Activated T-cell treated with anti-CD3 and anti-CD28 coated beads, Interleukin-2, amount 50 U/mL, for 48 hours (primary cell): ENCODE results near the gene SLC26A3.
"Not testable (repeated sequence)": the region's sequence is repeated elsewhere in the genome, so short reads cannot be mapped to it uniquely, and the experiment has no call there.

Source experiments
- DNase-seq, 2 experiments: peaks; one replicate each; pipeline ENCODE4 v3.0.0-alpha.2; 2020

SLC26A3 gene

GRCh38 chr7:107803009-107803610 is at the start of gene SLC26A3:
TSS of gene SLC26A3 (minus strand) at chr7:107803223. CDS start at chr7:107794509, 8,714 bp downstream.
- DNase-seq = no peak

GRCh38 chr7:107850643-107851042 is 47.6 kb upstream of the SLC26A3 start:
- DNase-seq = no peak

- DNase-seq = no peak
Measured at GRCh38 chr7:107850216-107850615, 47.2 kb upstream of the SLC26A3 start.

GRCh38 chr7:107848211-107848610 is 45.2 kb upstream of the SLC26A3 start:
- DNase-seq = not testable (repeated sequence)

GRCh38 chr7:107847836-107848175 is 44.8 kb upstream of the SLC26A3 start:
- DNase-seq = not testable (repeated sequence)

- no peak for DNase-seq
Measured at GRCh38 chr7:107847168-107847835, 44.3 kb upstream of the SLC26A3 start.

- DNase-seq = no peak
Measured at GRCh38 chr7:107846324-107846723, 43.3 kb upstream of the SLC26A3 start.

- no peak for DNase-seq
Measured at GRCh38 chr7:107843184-107843583, 40.2 kb upstream of the SLC26A3 start.

GRCh38 chr7:107842213-107842612 is 39.2 kb upstream of the SLC26A3 start:
- no peak for DNase-seq

- no peak for DNase-seq
Measured at GRCh38 chr7:107838816-107839565, 36.0 kb upstream of the SLC26A3 start.

GRCh38 chr7:107838024-107838601 is 35.1 kb upstream of the SLC26A3 start:
- DNase-seq = no peak

- no peak for DNase-seq
Measured at GRCh38 chr7:107837145-107837512, 34.1 kb upstream of the SLC26A3 start.

- no peak for DNase-seq
Measured at GRCh38 chr7:107836237-107837144, 33.5 kb upstream of the SLC26A3 start.

- no peak for DNase-seq
Measured at GRCh38 chr7:107834401-107834800, 31.4 kb upstream of the SLC26A3 start.

- no peak for DNase-seq
Measured at GRCh38 chr7:107833684-107834106, 30.7 kb upstream of the SLC26A3 start.

- no peak for DNase-seq
Measured at GRCh38 chr7:107830420-107830819, 27.4 kb upstream of the SLC26A3 start.

GRCh38 chr7:107828540-107828939 is 25.5 kb upstream of the SLC26A3 start:
- no peak for DNase-seq

- no peak for DNase-seq
Measured at GRCh38 chr7:107827501-107827900, 24.5 kb upstream of the SLC26A3 start.

- no peak for DNase-seq
Measured at GRCh38 chr7:107826451-107826850, 23.4 kb upstream of the SLC26A3 start.

- no peak for DNase-seq
Measured at GRCh38 chr7:107824858-107825257, 21.8 kb upstream of the SLC26A3 start.

- no peak for DNase-seq
Measured at GRCh38 chr7:107818622-107819021, 15.6 kb upstream of the SLC26A3 start.

- DNase-seq = no peak
Measured at GRCh38 chr7:107816011-107816566, 13.1 kb upstream of the SLC26A3 start.
